ENCODE measurements around the gene STRIP2. TPM values are rescaled to one million over a fixed set of nuclear protein-coding genes. Genes with fewer than 3 reads are reported as not detected.

The STRIP2 gene
- total RNA-seq, 1 donor from 2014 or later = 38.1 TPM

GRCh38 chr7:129489491-129489890 is 55.3 kb downstream of the STRIP2 start:
- intact Hi-C loops (cut with micrococcal nuclease) = no loop called here

- intact Hi-C loops (cut with micrococcal nuclease) = loop anchor here (5.0 kb wide), 2 partner anchors 40 to 340 kb away; no protein-coding TSS in a partner anchor
These were observed 58.2 kb downstream of the STRIP2 start for GRCh38 chr7:129492391-129492790.

- intact Hi-C loops (cut with micrococcal nuclease) = loop anchor here (5.0 kb wide), 2 partner anchors 39 to 339 kb away; no protein-coding TSS in a partner anchor
These were observed 59.3 kb downstream of the STRIP2 start for GRCh38 chr7:129493555-129493954.

- intact Hi-C loops (cut with micrococcal nuclease) = loop anchor here (1.0 to 5.0 kb wide), 3 partner anchors 8 to 338 kb away; partner anchors contain the start of gene SMKR1
These were observed 59.8 kb downstream of the STRIP2 start for GRCh38 chr7:129494041-129494440.

GRCh38 chr7:129495987-129496386 is 61.8 kb downstream of the STRIP2 start:
- intact Hi-C loops (cut with micrococcal nuclease) = no loop called here

- intact Hi-C loops (cut with micrococcal nuclease) = no loop called here
These were observed 62.4 kb downstream of the STRIP2 start for GRCh38 chr7:129496653-129497052.

GRCh38 chr7:129497156-129497555 is 62.9 kb downstream of the STRIP2 start:
- intact Hi-C loops (cut with micrococcal nuclease) = no loop called here

- intact Hi-C loops (cut with micrococcal nuclease) = no loop called here
These were observed 63.8 kb downstream of the STRIP2 start for GRCh38 chr7:129498021-129498420.

- intact Hi-C loops (cut with micrococcal nuclease) = loop anchor here (5.0 kb wide), 2 partner anchors 137 to 327 kb away; no protein-coding TSS in a partner anchor
These were observed 65.8 kb downstream of the STRIP2 start for GRCh38 chr7:129499999-129500398.

- intact Hi-C loops (cut with micrococcal nuclease) = loop anchor here (1.0 to 5.0 kb wide), 9 partner anchors 8 to 639 kb away; partner anchors contain the start of genes ATP6V1F, NRF1 and STRIP2
These were observed 67.8 kb downstream of the STRIP2 start, which contains the start of gene SMKR1 for GRCh38 chr7:129501760-129502707. TSS of gene SMKR1 (plus strand) at chr7:129502531. CDS start at chr7:129502825, 294 bp downstream.

- intact Hi-C loops (cut with micrococcal nuclease) = loop anchor here (1.0 to 5.0 kb wide), 9 partner anchors 9 to 640 kb away; partner anchors contain the start of genes ATP6V1F, NRF1 and STRIP2
These were observed 68.8 kb downstream of the STRIP2 start for GRCh38 chr7:129502708-129503685.

GRCh38 chr7:129503725-129504124 is 69.5 kb downstream of the STRIP2 start:
- intact Hi-C loops (cut with micrococcal nuclease) = loop anchor here (2.0 to 5.0 kb wide), 4 partner anchors 134 to 641 kb away; partner anchors contain the start of gene ATP6V1F

GRCh38 chr7:129512192-129512591 is 78.0 kb downstream of the STRIP2 start:
- intact Hi-C loops (cut with micrococcal nuclease) = no loop called here

- intact Hi-C loops (cut with micrococcal nuclease) = no loop called here
These were observed 79.3 kb downstream of the STRIP2 start for GRCh38 chr7:129513546-129513945.

GRCh38 chr7:129514683-129515082 is 80.5 kb downstream of the STRIP2 start:
- intact Hi-C loops (cut with micrococcal nuclease) = no loop called here

GRCh38 chr7:129515381-129515780 is 81.1 kb downstream of the STRIP2 start:
- intact Hi-C loops (cut with micrococcal nuclease) = no loop called here

GRCh38 chr7:129517931-129518330 is 83.7 kb downstream of the STRIP2 start:
- intact Hi-C loops (cut with micrococcal nuclease) = no loop called here

GRCh38 chr7:129519464-129519863 is 85.2 kb downstream of the STRIP2 start:
- intact Hi-C loops (cut with micrococcal nuclease) = no loop called here

GRCh38 chr7:129522088-129522970 is 88.1 kb downstream of the STRIP2 start:
- intact Hi-C loops (cut with micrococcal nuclease) = no loop called here

- intact Hi-C loops (cut with micrococcal nuclease) = no loop called here
These were observed 88.7 kb downstream of the STRIP2 start for GRCh38 chr7:129522971-129523340.
